KOPT-K1 (cell line): Measurements from ENCODE around the gene NSD2.

Source experiments
- H3K27ac ChIP-seq: fragments of 200-600 bp; sonication (generic); 2 replicates; pipeline ENCODE4 v1.5.1; 2016; ENCODE audit warnings: antibody characterized with exemption, mild to moderate bottlenecking, low read depth, low read length; ENCODE audit not compliant: poor library complexity, severe bottlenecking
- H3K36me3 ChIP-seq: fragments of 200-600 bp; sonication (generic); 2 replicates; pipeline ENCODE4 v1.5.1; 2017; ENCODE audit warnings: antibody characterized with exemption, mild to moderate bottlenecking, low read length, moderate library complexity; ENCODE audit not compliant: insufficient read depth
- H3K9me3 ChIP-seq: fragments of 200-600 bp; sonication (generic); 2 replicates; pipeline ENCODE4 v1.5.1; 2017; ENCODE audit warnings: antibody characterized with exemption, low read length, mild to moderate bottlenecking; ENCODE audit not compliant: insufficient read depth, poor library complexity, severe bottlenecking

NSD2 gene

DNA sequence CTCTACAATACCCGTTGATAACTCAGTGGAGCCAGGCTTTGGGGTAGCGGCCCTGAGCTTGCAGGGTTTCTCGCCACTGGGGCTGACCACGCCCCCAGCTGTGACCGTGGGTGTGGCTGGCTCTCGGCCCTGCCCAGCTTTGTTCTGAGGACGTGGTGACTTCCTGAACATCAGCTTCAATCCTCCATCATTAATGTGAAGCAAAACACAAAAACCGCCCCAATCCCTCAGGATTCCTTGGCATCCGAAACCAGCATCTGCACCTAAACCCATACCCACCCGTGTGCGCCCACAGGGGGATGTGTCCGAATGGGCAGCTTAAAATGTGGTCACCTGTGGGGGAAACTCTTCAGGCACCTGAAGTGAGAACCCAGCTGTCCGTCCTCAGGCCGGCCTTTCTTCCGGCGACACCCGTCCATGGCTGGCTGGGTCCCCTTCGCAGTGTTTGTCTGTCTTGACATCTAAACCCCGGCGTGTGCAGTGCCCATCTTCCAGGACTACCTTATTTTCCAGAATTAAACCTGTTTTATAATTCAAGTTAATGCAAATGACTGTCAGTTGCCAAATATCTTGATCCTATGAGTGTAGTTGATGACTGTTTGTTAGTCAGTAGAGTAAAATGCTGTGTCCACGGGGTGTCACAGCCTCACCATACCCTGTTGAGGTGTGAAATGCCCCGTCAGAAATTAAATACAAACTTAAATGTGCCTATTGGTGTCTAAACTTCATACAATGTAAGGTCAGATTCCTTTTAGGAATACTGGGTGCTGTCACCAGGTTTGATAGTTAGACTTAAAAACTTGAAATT is 110.3 kb downstream of the NSD2 start:
- no peak overlapping the region for H3K27ac ChIP-seq
- H3K36me3 ChIP-seq, result peaks cover 100% of the 10 kb centered on the region
- H3K9me3 ChIP-seq, result no peaks in the 10 kb centered on the region

- Histone ChIP-seq H3K27ac (no peak overlapping the region), H3K9me3 (no peaks in the 10 kb centered on the region), H3K36me3 (peaks cover 100% of the 10 kb centered on the region)
These were observed 111.2 kb downstream of the NSD2 start for GRCh38 chr4:1982124-1983052.

- Histone ChIP-seq H3K9me3 (no peaks in the 10 kb centered on the region), H3K36me3 (peaks cover 100% of the 10 kb centered on the region), H3K27ac (no peak overlapping the region)
These were observed 112.1 kb downstream of the NSD2 start for GRCh38 chr4:1983053-1983845.

DNA sequence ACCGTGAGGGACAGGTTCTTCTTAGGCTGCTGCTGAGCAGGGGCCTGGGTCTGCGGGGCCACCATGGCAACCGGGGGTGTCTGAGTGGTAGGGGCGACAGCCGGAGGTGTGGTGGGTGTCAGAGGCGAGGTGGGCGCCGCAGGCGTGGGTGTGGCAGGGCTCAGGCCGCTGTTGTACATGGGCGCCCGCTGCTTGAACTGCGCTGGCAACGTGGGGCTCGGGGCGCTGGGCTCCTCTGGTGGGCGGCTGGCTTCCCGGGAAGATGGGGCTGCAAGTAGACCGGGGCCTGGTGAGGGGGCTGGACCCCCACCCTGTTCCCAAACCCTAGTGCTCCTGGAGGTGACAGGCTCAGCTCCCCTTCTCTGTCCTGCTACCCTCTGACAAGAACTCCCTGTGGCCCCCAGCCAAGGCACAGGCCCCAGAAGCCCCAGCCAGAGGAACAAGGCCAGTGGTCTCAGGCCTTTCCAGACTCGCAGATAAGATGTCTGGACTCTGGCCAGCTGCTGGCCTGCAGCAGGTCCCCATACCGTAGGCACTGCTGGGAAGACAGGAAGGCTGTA is 112.7 kb downstream of the NSD2 start:
- H3K9me3 ChIP-seq, result no peaks in the 10 kb centered on the region
- peaks cover 100% of the 10 kb centered on the region for H3K36me3 ChIP-seq
- no peak overlapping the region for H3K27ac ChIP-seq

DNA sequence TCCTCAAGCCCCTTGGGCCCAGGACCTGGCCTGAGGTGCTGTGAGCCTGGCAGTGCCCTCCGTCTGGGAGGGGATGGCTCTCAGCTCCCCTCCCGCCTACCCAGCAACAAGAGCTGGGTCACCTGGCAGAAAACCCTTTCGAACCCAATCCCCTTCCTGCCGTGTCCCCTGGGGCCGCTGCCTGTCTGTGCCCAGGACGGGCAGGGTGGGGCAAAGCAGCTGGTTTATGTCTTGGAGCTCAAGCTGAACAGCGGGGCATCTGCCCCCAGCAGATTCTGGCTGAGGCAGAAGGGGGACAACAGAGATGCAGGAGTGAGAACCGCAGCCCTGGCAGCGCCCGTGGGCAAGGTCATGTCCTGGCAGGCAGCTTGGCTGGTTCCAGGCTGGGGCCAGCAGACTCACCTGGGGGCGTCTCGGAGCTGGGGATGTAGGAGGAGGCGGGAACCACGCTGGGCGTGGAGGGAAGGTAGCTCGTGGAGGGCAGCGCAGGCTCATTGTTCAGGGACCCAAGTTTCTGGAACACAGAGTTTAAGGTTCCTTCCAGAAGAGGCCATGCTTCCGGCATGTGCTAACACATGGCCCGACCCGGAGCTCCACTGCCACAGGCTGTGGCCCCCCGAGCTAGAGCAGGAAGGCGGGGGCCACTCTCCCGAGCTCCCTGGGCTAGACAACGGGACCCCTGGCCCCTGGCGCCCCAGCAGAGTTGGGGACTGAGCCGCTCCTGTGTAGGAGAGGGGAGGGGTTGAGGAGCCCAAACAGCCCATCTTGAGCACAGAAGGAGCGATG is 113.4 kb downstream of the NSD2 start:
- H3K36me3 ChIP-seq, result peaks cover 100% of the 10 kb centered on the region
- no peaks in the 10 kb centered on the region for H3K9me3 ChIP-seq
- H3K27ac ChIP-seq, result no peak overlapping the region

DNA sequence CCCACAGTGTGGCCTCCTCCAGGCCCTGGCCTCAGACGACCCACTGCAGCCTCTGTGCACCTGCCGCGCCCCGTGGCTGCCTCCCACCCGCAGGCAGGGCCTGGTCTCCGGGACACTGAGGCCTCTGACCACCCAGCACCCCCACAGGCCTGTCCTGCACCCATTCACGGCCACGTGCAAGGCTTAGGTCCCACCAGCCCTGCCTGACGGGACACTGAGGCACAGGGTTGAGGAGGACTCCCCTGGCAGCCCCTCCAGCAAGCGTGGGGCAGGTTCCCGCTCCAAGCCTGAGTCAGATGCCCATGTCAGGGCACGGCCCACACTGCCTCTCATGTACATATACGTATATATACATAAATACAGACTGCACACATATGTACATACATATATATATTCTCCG is 114.1 kb downstream of the NSD2 start:
- no peak overlapping the region for H3K27ac ChIP-seq
- peaks cover 100% of the 10 kb centered on the region for H3K36me3 ChIP-seq
- H3K9me3 ChIP-seq, result no peaks in the 10 kb centered on the region

- no peaks in the 10 kb centered on the region for H3K9me3 ChIP-seq
- peaks cover 100% of the 10 kb centered on the region for H3K36me3 ChIP-seq
- no peak overlapping the region for H3K27ac ChIP-seq
These were observed 114.8 kb downstream of the NSD2 start for GRCh38 chr4:1985780-1986577.

DNA sequence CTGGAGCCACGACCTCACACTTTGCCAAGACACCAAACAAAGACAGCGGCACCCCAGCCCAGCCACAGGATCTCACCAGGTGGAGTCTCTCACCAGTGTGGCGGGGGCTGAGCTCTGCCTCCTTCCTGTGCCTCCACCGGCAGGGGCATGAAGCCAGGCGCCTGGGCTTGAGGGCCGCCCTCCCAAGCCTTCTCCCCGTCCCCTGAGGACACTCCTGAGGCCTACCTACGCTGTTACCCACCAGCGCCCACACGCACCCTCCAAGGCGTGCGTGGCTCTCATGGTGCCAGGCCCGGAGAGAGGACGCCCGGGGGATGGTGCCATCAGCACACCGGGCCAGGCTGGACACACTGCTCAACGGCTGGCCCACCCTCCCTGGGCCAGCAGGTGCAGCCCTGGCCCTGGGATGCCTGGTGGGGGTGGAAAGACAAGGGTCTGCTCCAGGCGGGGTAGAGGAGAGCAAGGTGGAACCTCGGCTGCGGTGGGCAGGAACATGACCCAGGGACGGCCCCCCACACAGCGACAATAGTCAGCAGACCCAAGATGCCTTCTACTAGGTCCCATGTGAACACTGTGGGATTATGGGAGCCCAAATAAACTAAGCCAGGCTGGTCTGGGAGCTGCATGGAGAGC is 115.5 kb downstream of the NSD2 start:
- Histone ChIP-seq H3K36me3 (peaks cover 99% of the 10 kb centered on the region), H3K9me3 (no peaks in the 10 kb centered on the region), H3K27ac (no peak overlapping the region)

GRCh38 chr4:1987296-1987695 is 116.1 kb downstream of the NSD2 start:
- H3K27ac ChIP-seq, result no peak overlapping the region
- peaks cover 93% of the 10 kb centered on the region for H3K36me3 ChIP-seq
- no peaks in the 10 kb centered on the region for H3K9me3 ChIP-seq

- no peak overlapping the region for H3K27ac ChIP-seq
- peaks cover 88% of the 10 kb centered on the region for H3K36me3 ChIP-seq
These were observed 116.6 kb downstream of the NSD2 start for GRCh38 chr4:1987721-1988326.

GRCh38 chr4:1988327-1988724 is 117.1 kb downstream of the NSD2 start:
- Histone ChIP-seq H3K27ac (no peak overlapping the region), H3K36me3 (peaks cover 83% of the 10 kb centered on the region), H3K9me3 (no peaks in the 10 kb centered on the region)

More at GRCh38 chr4:1987721-1988326, 116.6 kb downstream of the NSD2 start:
- no peaks in the 10 kb centered on the region for H3K9me3 ChIP-seq

DNA sequence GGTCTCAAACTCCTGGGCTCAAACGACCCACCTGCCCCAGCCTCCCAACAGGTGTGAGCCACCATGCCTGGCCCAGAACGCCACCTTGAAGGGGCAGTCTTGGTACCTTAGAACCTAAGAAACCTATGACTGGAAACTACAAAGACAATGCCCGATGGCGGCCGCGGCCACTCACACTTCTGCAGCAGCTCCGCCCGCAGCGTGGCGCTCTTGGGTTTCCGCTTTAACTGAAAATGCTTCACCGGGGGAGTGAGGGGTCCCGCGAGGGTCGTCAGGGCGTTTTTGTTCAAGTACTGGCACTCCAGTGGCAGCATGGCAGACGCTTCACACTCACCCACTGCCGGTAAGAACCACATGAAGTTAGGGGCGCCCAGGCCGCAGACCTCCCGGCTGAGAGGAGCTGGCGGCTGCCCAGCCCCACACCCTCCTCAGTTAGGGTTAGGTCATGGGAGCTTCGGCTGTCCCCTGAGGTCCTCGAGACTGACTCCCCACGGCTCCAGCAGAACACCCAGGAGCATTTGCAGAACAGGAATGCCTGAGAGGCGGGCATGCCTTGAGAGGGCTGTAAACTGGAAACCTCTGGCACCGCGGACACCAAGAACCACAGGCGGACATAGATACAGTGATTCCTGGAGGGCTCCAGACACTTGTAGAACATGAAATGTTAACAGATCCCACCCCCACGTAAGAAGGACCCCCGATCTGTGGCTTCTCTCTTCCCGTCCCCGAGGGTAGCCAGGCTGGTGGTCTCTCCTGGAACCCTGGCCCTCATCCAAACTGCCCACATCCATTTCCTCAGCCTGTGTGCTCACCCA is 118.5 kb downstream of the NSD2 start:
- no peaks in the 10 kb centered on the region for H3K9me3 ChIP-seq
- peaks cover 70% of the 10 kb centered on the region for H3K36me3 ChIP-seq
- no peak overlapping the region for H3K27ac ChIP-seq
